Peyer's patch (tissue), 4 donors: Measurements from ENCODE around the gene SCFD2. TPM values are rescaled to one million over a fixed set of nuclear protein-coding genes. Genes with fewer than 3 reads are reported as not detected.

Experiments
- DNase-seq, 3 donors: peaks; one replicate each; pipeline ENCODE4 v3.0.0-alpha.2; 2017 to 2019
- H3K27ac ChIP-seq, 4 donors: fragments of 200-600 bp; sonication (generic); one replicate each; pipeline ENCODE4 v1.5.1; 2016 to 2019
- H3K27me3 ChIP-seq, 2 donors: fragments of 200-600 bp; sonication (generic); one replicate each; pipeline ENCODE4 v1.5.1; 2019
- H3K36me3 ChIP-seq, 3 donors: fragments of 200-600 bp; sonication (generic); one replicate each; pipeline ENCODE4 v1.5.1; 2016 to 2019
- H3K4me1 ChIP-seq, 4 donors: fragments of 200-600 bp; sonication (generic); one replicate each; pipeline ENCODE4 v1.5.1; 2016 to 2019
- H3K4me3 ChIP-seq, 4 donors: fragments of 200-600 bp; sonication (generic); 1 replicate in 3 of 4; 2 replicates in 1 of 4; pipeline ENCODE4 v1.5.1; 2016 to 2019; ENCODE audit warnings: mild to moderate bottlenecking in 1 of 4
- H3K9me3 ChIP-seq, 4 donors: fragments of 200-600 bp; sonication (generic); one replicate each; pipeline ENCODE4 v1.5.1; 2016 to 2019; ENCODE audit warnings: mild to moderate bottlenecking in 1 of 4
- POLR2A ChIP-seq, 2 donors: fragments of 450-650 bp; IDR thresholded peaks; one replicate each; pipeline ENCODE4 v1.5.1; 2017; ENCODE audit warnings: antibody characterized with exemption in 2 of 2, mild to moderate bottlenecking in 2 of 2, moderate library complexity in 2 of 2
- total RNA-seq, 4 donors: library from RNA; depleted of rRNA; stranded (reverse); fragments of >200 nt; gene quantifications; one replicate each; pipeline ENCODE4 v1.1.0, GENCODE V29; 2016
- TF ChIP-seq, protein P1 (sequence below), 6 experiments: fragments of 450-650 bp in 4 of 6; fragments of 200-600 bp in 2 of 6; sonication (generic) in 1 of 6; IDR thresholded peaks; one replicate each; pipeline ENCODE4 v1.5.1; 2017 to 2019; ENCODE audit warnings: antibody characterized with exemption in 6 of 6, mild to moderate bottlenecking in 3 of 6, moderate library complexity in 1 of 6

SCFD2 gene
- total RNA-seq, 4 donors from 2014 or later = 17.3 to 165 (median 30.1) TPM

DNA sequence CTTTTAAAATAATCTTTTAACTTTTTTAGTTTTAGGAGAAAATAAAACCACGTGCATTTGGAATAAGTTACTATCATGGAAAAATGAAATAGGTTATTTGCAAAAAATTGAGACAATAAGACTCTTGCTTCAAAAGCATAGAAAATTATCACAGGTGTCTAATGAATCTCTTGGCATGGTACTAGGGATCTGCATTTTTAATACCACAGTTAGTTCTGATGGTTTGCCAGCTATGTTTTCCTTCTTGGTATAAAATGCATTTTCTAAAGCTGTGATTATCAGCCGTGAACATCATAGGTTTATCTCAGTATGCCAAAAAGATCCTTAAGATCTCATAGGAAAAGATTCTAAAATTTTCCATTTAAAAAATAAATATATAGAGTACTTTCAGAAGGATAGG is 419.9 kb downstream of the SCFD2 start:
- Histone ChIP-seq H3K36me3 (no peaks in the 10 kb centered on the region), H3K4me3 (no peak overlapping the region), H3K27ac (no peak overlapping the region), H3K9me3 (no peaks in the 10 kb centered on the region), H3K4me1 (no peaks in the 10 kb centered on the region), H3K27me3 (no peaks in the 10 kb centered on the region)
- TF ChIP-seq, protein P1, sequence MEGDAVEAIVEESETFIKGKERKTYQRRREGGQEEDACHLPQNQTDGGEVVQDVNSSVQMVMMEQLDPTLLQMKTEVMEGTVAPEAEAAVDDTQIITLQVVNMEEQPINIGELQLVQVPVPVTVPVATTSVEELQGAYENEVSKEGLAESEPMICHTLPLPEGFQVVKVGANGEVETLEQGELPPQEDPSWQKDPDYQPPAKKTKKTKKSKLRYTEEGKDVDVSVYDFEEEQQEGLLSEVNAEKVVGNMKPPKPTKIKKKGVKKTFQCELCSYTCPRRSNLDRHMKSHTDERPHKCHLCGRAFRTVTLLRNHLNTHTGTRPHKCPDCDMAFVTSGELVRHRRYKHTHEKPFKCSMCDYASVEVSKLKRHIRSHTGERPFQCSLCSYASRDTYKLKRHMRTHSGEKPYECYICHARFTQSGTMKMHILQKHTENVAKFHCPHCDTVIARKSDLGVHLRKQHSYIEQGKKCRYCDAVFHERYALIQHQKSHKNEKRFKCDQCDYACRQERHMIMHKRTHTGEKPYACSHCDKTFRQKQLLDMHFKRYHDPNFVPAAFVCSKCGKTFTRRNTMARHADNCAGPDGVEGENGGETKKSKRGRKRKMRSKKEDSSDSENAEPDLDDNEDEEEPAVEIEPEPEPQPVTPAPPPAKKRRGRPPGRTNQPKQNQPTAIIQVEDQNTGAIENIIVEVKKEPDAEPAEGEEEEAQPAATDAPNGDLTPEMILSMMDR (IDR thresholded peaks at IDR 0.05) = no peak
- TF ChIP-seq POLR2A (IDR thresholded peaks at IDR 0.05) = no peak
- no peak for DNase-seq

DNA sequence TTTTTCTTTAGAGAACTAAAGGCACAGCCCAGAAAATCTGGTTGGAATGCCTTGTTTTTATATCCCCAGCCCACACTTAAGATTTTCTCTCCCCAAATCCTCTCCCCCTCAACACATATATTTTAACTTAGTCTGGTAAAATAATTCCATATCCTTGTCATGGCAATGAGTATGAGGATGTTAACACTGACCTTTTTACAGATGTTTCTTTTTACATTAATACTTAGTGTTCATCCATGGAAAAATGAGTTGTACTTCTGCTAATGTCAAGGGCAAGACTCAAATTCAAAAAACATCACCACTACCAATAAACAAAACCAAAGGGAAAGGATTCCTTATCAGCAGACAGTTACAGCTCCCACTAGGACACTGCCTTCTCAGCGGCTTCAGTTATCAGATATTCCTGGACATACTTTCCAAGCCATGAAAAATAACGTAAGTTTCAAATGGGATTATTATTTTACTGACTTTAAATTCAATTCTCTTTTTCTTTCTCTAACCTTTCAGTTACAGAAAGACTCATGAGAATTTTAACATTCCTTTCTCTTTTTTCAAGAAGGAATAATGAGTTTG is 420.4 kb downstream of the SCFD2 start:
- no peak for DNase-seq
- H3K27me3 ChIP-seq = no peaks in the 10 kb centered on the region
- H3K9me3 ChIP-seq = no peaks in the 10 kb centered on the region
- no peak overlapping the region for H3K27ac ChIP-seq
- H3K36me3 ChIP-seq = no peaks in the 10 kb centered on the region
- no peak overlapping the region for H3K4me3 ChIP-seq
- TF ChIP-seq, protein P1 (IDR thresholded peaks at IDR 0.05) = no peak
- no peaks in the 10 kb centered on the region for H3K4me1 ChIP-seq

DNA sequence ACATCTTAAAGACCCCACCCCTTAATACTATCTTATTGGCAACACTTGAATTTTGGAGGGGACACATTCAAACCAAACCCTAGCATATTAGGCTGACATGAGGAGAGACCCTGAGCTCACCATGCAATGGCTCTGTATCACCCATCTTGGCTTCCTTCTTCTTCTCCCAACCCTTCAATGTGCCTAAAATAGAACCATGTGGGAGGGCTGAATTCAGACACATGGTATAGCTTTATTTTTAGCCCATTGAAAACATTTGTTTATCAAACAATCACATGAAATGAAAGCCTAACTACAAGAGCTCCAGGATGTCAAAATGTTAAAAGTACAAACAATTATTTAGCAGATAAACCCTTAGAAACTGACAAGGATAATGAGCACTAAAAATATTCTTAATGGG is 422.2 kb downstream of the SCFD2 start:
- Histone ChIP-seq H3K36me3 (no peaks in the 10 kb centered on the region), H3K4me1 (no peaks in the 10 kb centered on the region), H3K4me3 (no peak overlapping the region), H3K27me3 (no peaks in the 10 kb centered on the region), H3K9me3 (no peaks in the 10 kb centered on the region), H3K27ac (no peak overlapping the region)
- DNase-seq = no peak
- no peak for TF ChIP-seq POLR2A (IDR thresholded peaks at IDR 0.05)
- TF ChIP-seq, protein P1 (IDR thresholded peaks at IDR 0.05) = no peak

DNA sequence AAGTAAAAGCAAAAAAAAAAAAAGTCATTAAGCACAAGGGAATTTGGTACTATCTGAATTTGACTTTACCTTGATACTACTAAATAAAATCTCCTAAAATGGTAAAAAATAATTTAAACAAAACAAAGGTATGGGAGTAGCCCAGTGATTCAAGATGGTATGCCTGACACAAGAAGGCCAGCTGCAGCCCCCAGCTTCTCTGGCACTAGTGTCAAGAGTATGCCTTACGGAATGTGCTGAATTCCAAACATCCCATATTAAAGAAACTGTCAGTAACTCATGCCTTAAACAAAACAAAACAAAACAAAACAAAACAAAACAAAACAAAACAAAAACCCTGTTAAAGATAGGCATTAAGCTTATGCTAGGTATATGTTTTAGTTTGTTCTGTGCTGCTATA is 422.9 kb downstream of the SCFD2 start:
- TF ChIP-seq, protein P1 (IDR thresholded peaks at IDR 0.05) = no peak
- TF ChIP-seq POLR2A (IDR thresholded peaks at IDR 0.05) = no peak
- H3K27ac ChIP-seq = no peak overlapping the region
- H3K4me3 ChIP-seq = no peak overlapping the region
- no peak for DNase-seq
- no peaks in the 10 kb centered on the region for H3K36me3 ChIP-seq
- no peaks in the 10 kb centered on the region for H3K27me3 ChIP-seq
- no peaks in the 10 kb centered on the region for H3K4me1 ChIP-seq
- H3K9me3 ChIP-seq = no peaks in the 10 kb centered on the region

DNA sequence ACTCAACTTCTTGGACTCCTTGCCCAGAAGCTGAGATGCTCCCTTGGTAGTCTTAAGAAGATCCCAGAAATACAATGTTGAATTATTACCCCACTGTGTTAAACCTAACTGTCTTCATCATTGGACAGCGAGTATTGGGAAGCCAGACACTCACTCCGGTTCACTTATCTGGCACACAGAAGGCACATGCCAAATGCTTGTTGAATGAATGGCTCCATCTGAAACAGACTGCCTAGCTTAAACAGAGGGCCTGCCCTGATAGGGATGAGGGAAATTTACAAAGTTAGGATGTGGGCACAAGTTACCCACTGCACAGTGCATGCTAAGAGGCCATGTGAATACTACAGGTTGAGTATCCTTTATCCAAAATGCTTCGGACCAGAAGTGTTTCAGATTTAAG is 424.4 kb downstream of the SCFD2 start:
- no peak overlapping the region for H3K4me3 ChIP-seq
- no peaks in the 10 kb centered on the region for H3K36me3 ChIP-seq
- H3K27me3 ChIP-seq = no peaks in the 10 kb centered on the region
- H3K9me3 ChIP-seq = no peaks in the 10 kb centered on the region
- TF ChIP-seq, protein P1 (IDR thresholded peaks at IDR 0.05) = no peak
- TF ChIP-seq POLR2A (IDR thresholded peaks at IDR 0.05) = no peak
- no peak overlapping the region for H3K27ac ChIP-seq
- no peaks in the 10 kb centered on the region for H3K4me1 ChIP-seq
- DNase-seq = no peak

DNA sequence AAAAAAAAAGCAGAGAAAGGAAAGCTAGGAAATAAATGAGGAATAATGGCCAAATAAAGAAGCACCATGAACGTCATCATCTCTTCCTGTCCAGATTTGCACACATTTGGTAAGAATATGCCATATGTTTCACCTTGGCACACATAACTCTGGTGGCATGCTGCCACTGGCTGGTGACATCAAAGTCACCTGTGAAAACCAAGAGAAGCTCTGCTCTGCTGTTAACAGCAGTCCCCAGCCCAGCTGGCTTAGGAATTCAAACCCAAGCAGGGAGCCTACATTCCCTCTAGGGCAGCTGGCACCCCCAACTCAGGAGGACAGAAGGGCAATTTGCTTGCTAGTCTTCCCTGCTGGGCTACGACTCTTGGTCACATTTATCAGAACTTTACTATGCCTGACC is 426.1 kb downstream of the SCFD2 start:
- Histone ChIP-seq H3K36me3 (no peaks in the 10 kb centered on the region), H3K4me3 (no peak overlapping the region), H3K27me3 (no peaks in the 10 kb centered on the region), H3K4me1 (no peaks in the 10 kb centered on the region), H3K9me3 (no peaks in the 10 kb centered on the region), H3K27ac (no peak overlapping the region)
- no peak for DNase-seq
- no peak for TF ChIP-seq POLR2A (IDR thresholded peaks at IDR 0.05)
- TF ChIP-seq, protein P1 (IDR thresholded peaks at IDR 0.05) = no peak
